NCI-H345 (cell line): ENCODE measurements around the gene CTAG1B.
"Not testable (repeated sequence)": the region's sequence is repeated elsewhere in the genome, so short reads cannot be mapped to it uniquely, and the experiment has no call there.

Experiments used
- DNase-seq: peaks from one replicate; lab custom pipeline; 2025; lab: John Stamatoyannopoulos, UW

CTAG1B gene

DNA sequence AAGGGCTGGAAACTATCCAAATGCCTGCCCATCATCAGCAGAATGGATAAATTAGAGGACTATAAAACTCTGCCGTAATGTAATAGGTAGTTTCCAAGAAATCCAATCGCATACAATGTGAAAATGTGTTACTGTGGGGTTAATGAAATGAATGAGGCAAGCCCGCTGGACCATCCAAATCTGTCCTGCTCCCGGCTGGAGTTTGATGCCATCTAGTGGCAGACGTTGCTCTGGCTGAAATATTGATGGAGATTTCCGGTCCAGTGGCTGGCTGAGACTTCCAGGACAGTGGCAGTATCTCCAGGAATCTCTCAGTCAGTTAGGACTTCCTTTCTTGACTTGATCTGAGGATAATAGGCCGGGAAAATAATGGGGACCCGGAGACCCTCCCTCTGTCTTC is 36.1 kb downstream of the CTAG1B start:
- not testable (repeated sequence) for DNase-seq

GRCh38 chrX:154575076-154575475 is 44.0 kb downstream of the CTAG1B start:
- DNase-seq, result not testable (repeated sequence)

GRCh38 chrX:154573061-154573460 is 46.0 kb downstream of the CTAG1B start:
- not testable (repeated sequence) for DNase-seq

DNA sequence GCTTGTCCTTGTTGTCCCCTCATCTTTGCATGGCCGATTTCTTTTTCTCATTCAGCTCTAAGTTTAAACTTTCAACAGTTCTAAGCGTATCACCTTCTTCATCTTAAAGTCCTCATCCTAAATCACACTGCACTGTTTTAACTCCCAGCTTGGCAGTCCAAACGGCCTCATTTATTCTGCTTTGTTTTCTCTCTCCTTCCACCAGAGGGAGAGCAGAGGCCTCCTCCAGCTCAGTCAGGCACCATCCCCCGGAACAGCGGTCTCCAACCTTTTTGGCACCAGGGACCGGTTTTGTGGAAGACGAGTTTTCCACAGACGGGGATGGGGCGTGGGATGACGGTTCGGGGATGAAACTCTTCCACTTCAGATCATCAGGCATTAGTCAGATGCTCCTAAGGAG is 48.7 kb downstream of the CTAG1B start:
- not testable (repeated sequence) for DNase-seq
